KOPT-K1 (cell line): Measurements from ENCODE around the gene ITPR2.

ENCODE experiments used
- H3K27ac ChIP-seq: fragments of 200-600 bp; sonication (generic); 2 replicates; pipeline ENCODE4 v1.5.1; 2016; ENCODE audit warnings: antibody characterized with exemption, mild to moderate bottlenecking, low read depth, low read length; ENCODE audit not compliant: poor library complexity, severe bottlenecking
- H3K36me3 ChIP-seq: fragments of 200-600 bp; sonication (generic); 2 replicates; pipeline ENCODE4 v1.5.1; 2017; ENCODE audit warnings: antibody characterized with exemption, mild to moderate bottlenecking, low read length, moderate library complexity; ENCODE audit not compliant: insufficient read depth
- H3K9me3 ChIP-seq: fragments of 200-600 bp; sonication (generic); 2 replicates; pipeline ENCODE4 v1.5.1; 2017; ENCODE audit warnings: antibody characterized with exemption, low read length, mild to moderate bottlenecking; ENCODE audit not compliant: insufficient read depth, poor library complexity, severe bottlenecking

ITPR2 gene

GRCh38 chr12:26748412-26748740 lies 84.6 kb downstream of the ITPR2 start:
- no peaks in the 10 kb centered on the region for H3K36me3 ChIP-seq
- H3K9me3 ChIP-seq, result peaks cover 9% of the 10 kb centered on the region
- no peak overlapping the region for H3K27ac ChIP-seq

GRCh38 chr12:26746121-26746714 lies 86.8 kb downstream of the ITPR2 start:
- no peaks in the 10 kb centered on the region for H3K9me3 ChIP-seq
- H3K36me3 ChIP-seq, result no peaks in the 10 kb centered on the region
- H3K27ac ChIP-seq, result no peak overlapping the region

GRCh38 chr12:26744697-26745440 lies 88.1 kb downstream of the ITPR2 start:
- peaks cover 8% of the 10 kb centered on the region for H3K9me3 ChIP-seq
- H3K36me3 ChIP-seq, result no peaks in the 10 kb centered on the region
- no peak overlapping the region for H3K27ac ChIP-seq

GRCh38 chr12:26744042-26744626 lies 88.9 kb downstream of the ITPR2 start:
- H3K27ac ChIP-seq, result no peak overlapping the region
- no peaks in the 10 kb centered on the region for H3K36me3 ChIP-seq
- H3K9me3 ChIP-seq, result peaks cover 15% of the 10 kb centered on the region

GRCh38 chr12:26741584-26742227 lies 91.3 kb downstream of the ITPR2 start:
- no peak overlapping the region for H3K27ac ChIP-seq
- H3K36me3 ChIP-seq, result no peaks in the 10 kb centered on the region
- peaks cover 27% of the 10 kb centered on the region for H3K9me3 ChIP-seq

- no peak overlapping the region for H3K27ac ChIP-seq
- H3K36me3 ChIP-seq, result no peaks in the 10 kb centered on the region
- H3K9me3 ChIP-seq, result peaks cover 27% of the 10 kb centered on the region
Measured at GRCh38 chr12:26740991-26741390, 92.0 kb downstream of the ITPR2 start.

- H3K9me3 ChIP-seq, result peaks cover 27% of the 10 kb centered on the region
- no peaks in the 10 kb centered on the region for H3K36me3 ChIP-seq
- H3K27ac ChIP-seq, result no peak overlapping the region
Measured at GRCh38 chr12:26740348-26740747, 92.6 kb downstream of the ITPR2 start.

- Histone ChIP-seq H3K36me3 (no peaks in the 10 kb centered on the region), H3K9me3 (peaks cover 27% of the 10 kb centered on the region), H3K27ac (no peak overlapping the region)
Measured at GRCh38 chr12:26737487-26738030, 95.4 kb downstream of the ITPR2 start.

GRCh38 chr12:26736563-26737486 lies 96.2 kb downstream of the ITPR2 start:
- peaks cover 27% of the 10 kb centered on the region for H3K9me3 ChIP-seq
- H3K27ac ChIP-seq, result no peak overlapping the region
- H3K36me3 ChIP-seq, result no peaks in the 10 kb centered on the region

- Histone ChIP-seq H3K36me3 (no peaks in the 10 kb centered on the region), H3K27ac (no peak overlapping the region), H3K9me3 (peaks cover 23% of the 10 kb centered on the region)
Measured at GRCh38 chr12:26735249-26735639, 97.8 kb downstream of the ITPR2 start.

- no peaks in the 10 kb centered on the region for H3K36me3 ChIP-seq
- H3K27ac ChIP-seq, result no peak overlapping the region
Measured at GRCh38 chr12:26734510-26735248, 98.3 kb downstream of the ITPR2 start.

GRCh38 chr12:26732005-26732908 lies 100.7 kb downstream of the ITPR2 start:
- H3K9me3 ChIP-seq, result no peaks in the 10 kb centered on the region
- H3K36me3 ChIP-seq, result no peaks in the 10 kb centered on the region
- no peak overlapping the region for H3K27ac ChIP-seq

More at GRCh38 chr12:26734510-26735248, 98.3 kb downstream of the ITPR2 start:
- peaks cover 17% of the 10 kb centered on the region for H3K9me3 ChIP-seq
